Ovary (tissue), 1 donor: ENCODE data around the gene SUGCT.

ENCODE experiments used
- EP300 ChIP-seq: sonication (generic); formaldehyde crosslinking; IDR thresholded peaks from one replicate; pipeline ENCODE4 v1.6.1; 2017; ENCODE audit warnings: antibody characterized with exemption
- POLR2A ChIP-seq: fragments of 450-650 bp; IDR thresholded peaks from one replicate; pipeline ENCODE4 v1.6.1; 2017; ENCODE audit warnings: antibody characterized with exemption, mild to moderate bottlenecking, moderate library complexity

GRCh38 chr7:40425696-40426095 lies 290.9 kb downstream of the SUGCT start:
- TF ChIP-seq POLR2A (no peak), EP300 (no peak)
